Endothelial cell (in vitro differentiated cells): ENCODE data around the gene EEF2KMT. TPM values are rescaled to one million over a fixed set of nuclear protein-coding genes. Genes with fewer than 3 reads are reported as not detected.

Source experiments
- DNase-seq: peaks from one replicate; pipeline ENCODE4 v3.0.0; 2021; ENCODE audit warnings: low spot score
- H3K27ac Mint-ChIP-seq: one replicate; pipeline ENCODE4 v1.8.0; 2021; ENCODE audit warnings: mixed read lengths, inconsistent platforms; ENCODE audit not compliant: unreplicated experiment
- H3K27me3 Mint-ChIP-seq: one replicate; pipeline ENCODE4 v1.8.0; 2021; ENCODE audit warnings: mild to moderate bottlenecking, moderate library complexity, mixed read lengths, inconsistent platforms; ENCODE audit not compliant: unreplicated experiment
- H3K36me3 Mint-ChIP-seq: one replicate; pipeline ENCODE4 v1.8.0; 2021; ENCODE audit warnings: mild to moderate bottlenecking, low read depth, mixed read lengths, inconsistent platforms; ENCODE audit not compliant: unreplicated experiment
- H3K4me1 Mint-ChIP-seq: one replicate; pipeline ENCODE4 v1.8.0; 2021; ENCODE audit warnings: mild to moderate bottlenecking, mixed read lengths, inconsistent platforms; ENCODE audit not compliant: unreplicated experiment
- H3K4me3 Mint-ChIP-seq: one replicate; pipeline ENCODE4 v1.8.0; 2021; ENCODE audit warnings: mild to moderate bottlenecking, mixed read lengths, inconsistent platforms; ENCODE audit not compliant: unreplicated experiment
- H3K9me3 Mint-ChIP-seq: one replicate; pipeline ENCODE4 v1.8.0; 2021; ENCODE audit warnings: mixed read lengths, inconsistent platforms; ENCODE audit not compliant: unreplicated experiment
- total RNA-seq: library from RNA; stranded (reverse); fragmentation: NEBNext Ultra II Directional; extraction: Animal tissue kit (Norgen Biotek cat#: 25700); gene quantifications from one replicate; pipeline ENCODE4 v1.2.1, GENCODE V29; 2021; ENCODE audit not compliant: unreplicated experiment
- TF ChIP-seq, protein P1 (sequence below): fragments of 200-600 bp; sonication (generic); IDR thresholded peaks from one replicate; pipeline ENCODE4 v1.5.0; 2021; ENCODE audit warnings: antibody characterized with exemption; ENCODE audit not compliant: unreplicated experiment

EEF2KMT gene
- total RNA-seq, 1 donor from 2014 or later, result 6.7 TPM

GRCh38 chr16:5040451-5040850, 57.1 kb downstream of the EEF2KMT start:
- no peak overlapping the region for H3K4me3 Mint-ChIP-seq
- H3K4me1 Mint-ChIP-seq, result no peaks in the 10 kb centered on the region
- no peak for DNase-seq
- peaks cover 12% of the 10 kb centered on the region for H3K27me3 Mint-ChIP-seq
- TF ChIP-seq, protein P1, sequence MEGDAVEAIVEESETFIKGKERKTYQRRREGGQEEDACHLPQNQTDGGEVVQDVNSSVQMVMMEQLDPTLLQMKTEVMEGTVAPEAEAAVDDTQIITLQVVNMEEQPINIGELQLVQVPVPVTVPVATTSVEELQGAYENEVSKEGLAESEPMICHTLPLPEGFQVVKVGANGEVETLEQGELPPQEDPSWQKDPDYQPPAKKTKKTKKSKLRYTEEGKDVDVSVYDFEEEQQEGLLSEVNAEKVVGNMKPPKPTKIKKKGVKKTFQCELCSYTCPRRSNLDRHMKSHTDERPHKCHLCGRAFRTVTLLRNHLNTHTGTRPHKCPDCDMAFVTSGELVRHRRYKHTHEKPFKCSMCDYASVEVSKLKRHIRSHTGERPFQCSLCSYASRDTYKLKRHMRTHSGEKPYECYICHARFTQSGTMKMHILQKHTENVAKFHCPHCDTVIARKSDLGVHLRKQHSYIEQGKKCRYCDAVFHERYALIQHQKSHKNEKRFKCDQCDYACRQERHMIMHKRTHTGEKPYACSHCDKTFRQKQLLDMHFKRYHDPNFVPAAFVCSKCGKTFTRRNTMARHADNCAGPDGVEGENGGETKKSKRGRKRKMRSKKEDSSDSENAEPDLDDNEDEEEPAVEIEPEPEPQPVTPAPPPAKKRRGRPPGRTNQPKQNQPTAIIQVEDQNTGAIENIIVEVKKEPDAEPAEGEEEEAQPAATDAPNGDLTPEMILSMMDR, result no peak
- H3K27ac Mint-ChIP-seq, result no peak overlapping the region
- no peaks in the 10 kb centered on the region for H3K9me3 Mint-ChIP-seq
- no peaks in the 10 kb centered on the region for H3K36me3 Mint-ChIP-seq

- peaks cover 14% of the 10 kb centered on the region for H3K27me3 Mint-ChIP-seq
- H3K27ac Mint-ChIP-seq, result no peak overlapping the region
- H3K4me3 Mint-ChIP-seq, result no peak overlapping the region
- H3K36me3 Mint-ChIP-seq, result peaks cover 6% of the 10 kb centered on the region
- DNase-seq, result no peak
- H3K4me1 Mint-ChIP-seq, result peaks cover 9% of the 10 kb centered on the region
- H3K9me3 Mint-ChIP-seq, result no peaks in the 10 kb centered on the region
- TF ChIP-seq, protein P1, result no peak
These were observed 61.1 kb downstream of the EEF2KMT start for GRCh38 chr16:5036228-5037156.

DNA sequence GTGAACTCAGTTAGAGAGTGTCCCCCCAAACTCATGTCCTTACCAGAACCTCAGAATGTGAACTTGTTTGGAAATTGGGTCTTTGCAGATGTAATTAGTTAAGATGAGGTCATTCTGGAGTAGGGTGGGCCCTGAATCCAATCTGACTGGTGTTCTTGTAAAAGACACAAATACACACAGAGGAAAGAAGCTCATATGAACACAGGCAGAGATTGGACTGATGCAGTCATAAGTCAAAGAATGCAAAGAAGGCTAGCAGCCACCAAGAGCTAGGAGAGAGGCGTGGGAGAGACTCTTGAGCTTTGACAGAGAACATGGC, 61.7 kb downstream of the EEF2KMT start:
- Mint-ChIP-seq H3K27me3 (peaks cover 14% of the 10 kb centered on the region), H3K4me1 (peaks cover 9% of the 10 kb centered on the region), H3K36me3 (peaks cover 6% of the 10 kb centered on the region), H3K27ac (peak overlapping the region; percentile 32), H3K4me3 (no peak overlapping the region), H3K9me3 (no peaks in the 10 kb centered on the region)
- DNase-seq, result no peak
- TF ChIP-seq, protein P1, result no peak

Other genes with a start within 250 kb of the EEF2KMT start
- 1.1 TPM for gene PPL, start 160.6 kb downstream of the EEF2KMT start, total RNA-seq
- gene SEC14L5, start 139.5 kb downstream of the EEF2KMT start, total RNA-seq, result 0.05 TPM
- 10.2 TPM for gene NAGPA, start 63.9 kb downstream of the EEF2KMT start, total RNA-seq
- not detected for gene C16orf89, start 31.8 kb downstream of the EEF2KMT start, total RNA-seq
- 21.0 TPM for gene ALG1, start 26.0 kb downstream of the EEF2KMT start, total RNA-seq